ENCODE results near the gene SLC9A5. TPM values are rescaled to one million over a fixed set of nuclear protein-coding genes. Genes with fewer than 3 reads are reported as not detected.

The SLC9A5 gene
- total RNA-seq, 1 donor from 2014 or later, result 2.5 TPM

DNA sequence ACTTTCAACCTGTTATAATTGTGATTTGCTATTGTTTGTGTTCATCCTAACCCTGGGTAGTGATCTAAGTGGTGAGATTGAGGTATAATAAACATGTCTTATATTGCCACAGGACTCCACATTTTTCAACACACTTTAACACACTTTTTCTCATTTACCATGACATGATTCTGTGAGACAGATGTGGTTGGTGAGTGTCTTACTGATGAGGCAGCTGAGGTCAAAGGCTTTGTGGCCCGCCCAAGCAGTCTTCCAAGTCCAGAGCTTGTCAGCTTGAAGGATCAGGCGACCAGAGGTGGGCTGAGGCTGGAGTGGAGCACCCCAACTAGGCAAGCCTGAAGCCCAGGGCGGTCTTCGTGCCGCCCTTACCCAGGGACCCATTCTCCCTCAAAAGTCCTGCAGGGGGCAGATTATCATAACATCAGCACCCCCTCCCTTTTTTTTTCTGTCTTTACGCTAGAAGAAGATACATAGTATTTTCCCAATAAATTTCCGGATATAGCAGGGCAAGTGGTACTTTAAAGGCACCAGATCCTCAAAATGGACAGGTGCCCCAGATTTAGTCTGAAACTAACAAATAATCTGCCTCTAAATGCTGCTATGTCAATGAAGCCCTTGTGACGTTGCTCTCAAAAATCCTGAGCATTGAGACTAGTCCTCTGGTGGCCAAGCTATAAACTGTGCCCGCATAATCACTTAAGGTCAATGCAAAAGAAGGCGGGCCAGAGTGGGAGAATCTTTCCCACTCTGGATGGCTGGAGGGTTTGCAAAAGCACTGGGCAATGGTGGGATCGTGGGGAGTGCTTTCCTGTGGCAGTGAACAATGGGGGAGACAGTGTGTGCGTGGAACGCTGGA, 56.7 kb downstream of the SLC9A5 start:
- DNase-seq (no peak), ATAC-seq (ENCODE audit: low read depth) (no peak)
- peaks cover 3% of the 10 kb centered on the region for H3K27me3 Mint-ChIP-seq
- intact Hi-C loops (cut with micrococcal nuclease), result no loop called here
- no peaks in the 10 kb centered on the region for H3K36me3 Mint-ChIP-seq (ENCODE audit: low read depth)
- ChIA-PET POLR2A (no interaction called here), CTCF (no interaction called here)
- H3K4me3 Mint-ChIP-seq, result no peak overlapping the region
- peaks cover 5% of the 10 kb centered on the region for H3K4me1 Mint-ChIP-seq
- no peak overlapping the region for H3K27ac Mint-ChIP-seq
- TF ChIP-seq, protein P1, sequence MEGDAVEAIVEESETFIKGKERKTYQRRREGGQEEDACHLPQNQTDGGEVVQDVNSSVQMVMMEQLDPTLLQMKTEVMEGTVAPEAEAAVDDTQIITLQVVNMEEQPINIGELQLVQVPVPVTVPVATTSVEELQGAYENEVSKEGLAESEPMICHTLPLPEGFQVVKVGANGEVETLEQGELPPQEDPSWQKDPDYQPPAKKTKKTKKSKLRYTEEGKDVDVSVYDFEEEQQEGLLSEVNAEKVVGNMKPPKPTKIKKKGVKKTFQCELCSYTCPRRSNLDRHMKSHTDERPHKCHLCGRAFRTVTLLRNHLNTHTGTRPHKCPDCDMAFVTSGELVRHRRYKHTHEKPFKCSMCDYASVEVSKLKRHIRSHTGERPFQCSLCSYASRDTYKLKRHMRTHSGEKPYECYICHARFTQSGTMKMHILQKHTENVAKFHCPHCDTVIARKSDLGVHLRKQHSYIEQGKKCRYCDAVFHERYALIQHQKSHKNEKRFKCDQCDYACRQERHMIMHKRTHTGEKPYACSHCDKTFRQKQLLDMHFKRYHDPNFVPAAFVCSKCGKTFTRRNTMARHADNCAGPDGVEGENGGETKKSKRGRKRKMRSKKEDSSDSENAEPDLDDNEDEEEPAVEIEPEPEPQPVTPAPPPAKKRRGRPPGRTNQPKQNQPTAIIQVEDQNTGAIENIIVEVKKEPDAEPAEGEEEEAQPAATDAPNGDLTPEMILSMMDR (IDR thresholded peaks at IDR 0.05), result no peak
- H3K9me3 Mint-ChIP-seq, result no peaks in the 10 kb centered on the region

DNA sequence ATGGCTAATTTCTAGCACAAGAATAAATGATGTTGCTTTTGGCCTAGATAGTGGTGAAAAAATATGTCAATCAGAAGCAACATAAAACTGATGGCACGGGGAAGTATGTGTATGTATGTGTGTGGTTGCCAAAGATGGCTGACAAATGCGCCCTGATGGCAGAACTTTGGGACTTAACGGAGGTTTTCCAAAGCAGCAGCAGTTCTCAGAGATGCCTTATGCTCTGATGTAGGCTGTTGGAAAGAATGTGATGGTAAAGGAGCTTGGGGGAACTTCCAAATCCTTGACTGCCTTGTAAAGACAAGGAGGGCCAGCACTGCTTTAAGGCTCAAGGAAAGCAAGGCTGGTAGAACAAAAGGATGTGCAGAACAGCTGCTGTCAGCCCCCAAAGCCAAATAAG, 61.8 kb downstream of the SLC9A5 start:
- Mint-ChIP-seq H3K4me3 (no peak overlapping the region), H3K4me1 (peaks cover 5% of the 10 kb centered on the region), H3K36me3 (ENCODE audit: low read depth) (no peaks in the 10 kb centered on the region), H3K27ac (no peak overlapping the region), H3K27me3 (peaks cover 3% of the 10 kb centered on the region), H3K9me3 (no peaks in the 10 kb centered on the region)
- POLR2A ChIA-PET, result no interaction called here
- TF ChIP-seq, protein P1 (IDR thresholded peaks at IDR 0.05), result no peak
- ATAC-seq (ENCODE audit: low read depth) (no peak), DNase-seq (no peak)
- intact Hi-C loops (cut with micrococcal nuclease), result no loop called here
- CTCF ChIA-PET, result no interaction called here

DNA sequence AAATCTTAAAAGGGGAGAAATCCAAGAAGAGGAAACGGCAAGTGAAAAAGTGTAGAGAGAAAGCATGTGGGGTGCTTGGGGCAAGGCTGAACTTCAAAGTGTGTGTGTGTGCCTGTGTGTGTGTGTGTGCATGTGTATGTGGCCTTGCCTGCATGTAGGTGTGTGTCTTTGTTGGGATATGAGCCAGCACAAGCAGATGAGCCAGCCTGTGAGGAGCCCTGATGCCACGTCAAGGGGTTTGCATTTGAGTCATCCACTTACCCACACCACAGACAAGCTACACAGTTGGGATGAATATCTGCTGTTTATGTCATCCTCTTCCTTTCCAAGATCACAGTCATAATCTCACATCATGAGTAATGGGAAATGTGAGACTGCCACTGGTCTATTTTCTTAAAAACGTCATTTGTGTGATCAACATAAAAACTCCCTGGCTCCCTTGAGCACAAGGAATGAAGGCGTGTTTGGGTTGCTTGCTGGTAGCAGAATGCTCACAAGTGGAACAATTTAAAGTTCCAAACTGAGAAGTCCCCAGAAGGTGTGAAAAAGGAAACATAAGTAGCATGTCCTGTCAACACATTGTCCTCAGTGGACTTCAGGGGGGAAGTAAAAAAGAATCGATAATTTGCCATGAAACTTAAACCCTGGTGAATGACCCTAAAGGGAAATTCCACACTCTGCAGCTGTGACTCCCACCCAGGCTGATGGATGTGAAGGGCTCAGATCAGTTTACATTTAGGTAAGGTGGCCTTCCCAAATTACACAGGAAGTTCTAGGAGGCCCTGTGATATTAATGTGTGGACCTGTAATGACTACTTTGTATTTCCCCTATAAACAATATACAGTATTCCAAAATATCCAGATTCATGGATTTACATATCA, 63.1 kb downstream of the SLC9A5 start:
- ATAC-seq (ENCODE audit: low read depth) (no peak), DNase-seq (no peak)
- peaks cover 5% of the 10 kb centered on the region for H3K4me1 Mint-ChIP-seq
- peaks cover 3% of the 10 kb centered on the region for H3K27me3 Mint-ChIP-seq
- H3K36me3 Mint-ChIP-seq (ENCODE audit: low read depth), result no peaks in the 10 kb centered on the region
- TF ChIP-seq, protein P1 (IDR thresholded peaks at IDR 0.05), result no peak
- H3K27ac Mint-ChIP-seq, result no peak overlapping the region
- no peak overlapping the region for H3K4me3 Mint-ChIP-seq
- CTCF ChIA-PET, result no interaction called here
- POLR2A ChIA-PET, result no interaction called here
- intact Hi-C loops (cut with micrococcal nuclease), result no loop called here
- no peaks in the 10 kb centered on the region for H3K9me3 Mint-ChIP-seq

DNA sequence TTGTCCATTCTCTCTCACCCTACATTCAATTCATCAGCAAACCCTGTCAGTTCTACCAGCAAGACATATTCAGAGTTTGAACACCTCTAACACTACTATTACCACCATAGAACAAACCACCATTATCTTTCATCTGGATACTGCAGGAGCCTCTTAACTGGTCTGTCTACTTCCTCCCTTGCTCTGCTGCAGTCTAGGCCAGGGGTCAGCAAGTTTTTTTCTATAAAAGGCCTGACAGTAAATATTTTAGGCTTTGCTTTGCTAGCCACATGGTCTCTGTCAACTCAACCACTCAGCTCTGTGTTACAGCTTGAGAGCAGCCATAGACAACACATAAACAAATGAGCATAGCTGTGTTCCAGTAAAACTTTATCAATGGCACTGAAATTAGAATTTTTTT, 63.9 kb downstream of the SLC9A5 start:
- peaks cover 3% of the 10 kb centered on the region for H3K27me3 Mint-ChIP-seq
- no peaks in the 10 kb centered on the region for H3K36me3 Mint-ChIP-seq (ENCODE audit: low read depth)
- intact Hi-C loops (cut with micrococcal nuclease), result no loop called here
- no peak overlapping the region for H3K27ac Mint-ChIP-seq
- ChIA-PET CTCF (no interaction called here), POLR2A (no interaction called here)
- TF ChIP-seq, protein P1 (IDR thresholded peaks at IDR 0.05), result no peak
- DNase-seq (no peak), ATAC-seq (ENCODE audit: low read depth) (no peak)
- no peak overlapping the region for H3K4me3 Mint-ChIP-seq
- no peaks in the 10 kb centered on the region for H3K9me3 Mint-ChIP-seq
- H3K4me1 Mint-ChIP-seq, result peaks cover 5% of the 10 kb centered on the region

DNA sequence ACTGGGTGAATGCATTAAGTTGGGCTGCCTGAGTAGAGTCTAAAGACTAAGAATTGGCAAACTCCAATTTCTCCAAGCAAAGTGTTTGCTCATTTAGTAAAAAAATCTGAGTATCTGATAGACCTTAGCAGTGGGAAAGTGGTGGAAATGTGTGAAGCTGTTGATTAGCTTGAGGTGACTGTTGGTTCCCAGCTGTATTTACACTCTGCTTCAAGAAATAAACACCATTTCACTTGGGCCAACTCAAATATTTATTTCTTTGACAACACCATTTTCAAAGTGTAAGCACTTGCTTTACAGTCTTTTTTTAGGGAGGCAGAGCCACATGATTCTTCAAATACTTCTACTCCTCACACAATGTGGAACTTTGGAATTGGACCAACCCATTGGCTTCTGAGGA, 69.1 kb downstream of the SLC9A5 start:
- H3K4me3 Mint-ChIP-seq, result no peak overlapping the region
- ATAC-seq (ENCODE audit: low read depth) (no peak), DNase-seq (no peak)
- H3K9me3 Mint-ChIP-seq, result no peaks in the 10 kb centered on the region
- CTCF ChIA-PET, result no interaction called here
- H3K36me3 Mint-ChIP-seq (ENCODE audit: low read depth), result no peaks in the 10 kb centered on the region
- TF ChIP-seq, protein P1 (IDR thresholded peaks at IDR 0.05), result no peak
- H3K4me1 Mint-ChIP-seq, result no peaks in the 10 kb centered on the region
- POLR2A ChIA-PET, result no interaction called here
- H3K27me3 Mint-ChIP-seq, result peaks cover 13% of the 10 kb centered on the region
- no peak overlapping the region for H3K27ac Mint-ChIP-seq
- intact Hi-C loops (cut with micrococcal nuclease), result no loop called here
